UCSD-AML1 (cell line): ENCODE results near the gene SKAP2.
A peak's percentile ranks its signal among the peaks of the same experiment; 100 is the strongest.

Experiments
- DNase-seq: peaks from one replicate; lab custom pipeline; 2025; ENCODE audit not compliant: unreplicated experiment; lab: John Stamatoyannopoulos, UW

The SKAP2 gene, protein sequence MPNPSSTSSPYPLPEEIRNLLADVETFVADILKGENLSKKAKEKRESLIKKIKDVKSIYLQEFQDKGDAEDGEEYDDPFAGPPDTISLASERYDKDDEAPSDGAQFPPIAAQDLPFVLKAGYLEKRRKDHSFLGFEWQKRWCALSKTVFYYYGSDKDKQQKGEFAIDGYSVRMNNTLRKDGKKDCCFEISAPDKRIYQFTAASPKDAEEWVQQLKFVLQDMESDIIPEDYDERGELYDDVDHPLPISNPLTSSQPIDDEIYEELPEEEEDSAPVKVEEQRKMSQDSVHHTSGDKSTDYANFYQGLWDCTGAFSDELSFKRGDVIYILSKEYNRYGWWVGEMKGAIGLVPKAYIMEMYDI

DNA sequence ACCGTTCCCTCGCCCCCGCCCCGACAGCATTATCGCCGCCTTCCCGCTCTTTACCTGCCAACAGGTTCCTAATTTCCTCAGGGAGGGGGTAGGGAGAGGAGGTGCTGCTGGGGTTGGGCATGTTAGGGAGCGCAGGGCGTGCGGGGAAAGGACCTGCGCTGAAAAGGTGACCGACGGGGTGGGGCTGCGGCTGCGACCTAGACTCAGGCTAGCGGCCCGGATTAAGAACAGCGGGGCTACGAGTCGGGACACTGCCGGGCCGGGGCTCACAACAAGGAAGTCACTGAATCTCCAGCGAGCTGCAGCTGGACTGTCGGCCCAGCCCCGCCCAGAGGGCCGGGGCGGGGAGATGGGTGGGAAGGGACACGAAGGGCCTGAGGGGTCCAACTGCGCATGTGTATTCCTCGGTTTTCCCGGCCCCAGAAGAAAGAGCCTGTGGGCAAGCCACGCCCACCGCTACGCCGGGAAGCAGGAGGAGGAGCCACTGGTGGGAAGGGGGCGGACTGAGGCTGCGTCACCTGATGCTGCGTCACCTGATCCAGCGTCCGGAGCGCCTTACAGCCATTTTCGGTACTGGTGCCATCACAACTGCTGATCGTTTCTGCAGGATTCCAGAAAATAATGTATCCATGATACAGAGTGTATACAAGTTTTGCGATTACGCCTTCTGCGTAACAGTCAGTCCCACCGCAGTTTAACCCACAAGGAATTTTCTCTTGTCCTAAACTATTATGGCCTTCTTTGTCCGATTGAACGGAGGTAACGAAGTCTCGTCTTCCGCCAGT, at the start of gene SKAP2:
Gene SKAP2, minus strand, starts transcription at position 282 of the 785 bp plus-strand sequence. Its CDS starts 161 bp downstream, at position 121.
- peak; percentile 94 for DNase-seq

DNA sequence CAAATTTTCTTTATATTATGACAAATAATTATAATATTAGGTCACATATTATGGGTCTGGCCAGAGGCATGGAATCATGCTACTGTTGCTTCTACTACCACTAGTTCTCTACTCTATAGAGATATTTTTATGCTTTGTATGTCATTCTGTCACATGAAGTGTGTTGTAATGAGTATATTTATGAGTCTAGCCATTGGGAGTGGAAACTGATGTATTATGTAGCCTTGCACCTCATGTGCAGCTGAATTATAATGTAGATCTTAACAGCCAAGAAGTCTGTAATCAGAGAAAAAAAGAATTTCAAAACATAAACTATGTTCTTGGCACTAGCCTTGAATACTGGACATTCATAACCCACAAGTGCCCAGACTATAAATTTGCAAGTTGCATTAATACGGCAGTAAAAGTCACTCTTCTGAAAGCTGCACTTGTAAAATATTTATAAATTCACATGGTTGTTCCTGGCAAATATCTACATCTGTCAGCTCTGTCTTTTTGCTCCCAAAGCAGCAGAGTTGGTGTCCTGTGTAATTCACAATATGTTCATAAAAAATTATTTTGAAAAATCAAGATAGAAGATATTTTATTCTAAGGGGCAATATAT, 48.6 kb upstream of the SKAP2 start:
- DNase-seq, result no peak

GRCh38 chr7:26912338-26912737, 47.9 kb upstream of the SKAP2 start:
- no peak for DNase-seq

DNA sequence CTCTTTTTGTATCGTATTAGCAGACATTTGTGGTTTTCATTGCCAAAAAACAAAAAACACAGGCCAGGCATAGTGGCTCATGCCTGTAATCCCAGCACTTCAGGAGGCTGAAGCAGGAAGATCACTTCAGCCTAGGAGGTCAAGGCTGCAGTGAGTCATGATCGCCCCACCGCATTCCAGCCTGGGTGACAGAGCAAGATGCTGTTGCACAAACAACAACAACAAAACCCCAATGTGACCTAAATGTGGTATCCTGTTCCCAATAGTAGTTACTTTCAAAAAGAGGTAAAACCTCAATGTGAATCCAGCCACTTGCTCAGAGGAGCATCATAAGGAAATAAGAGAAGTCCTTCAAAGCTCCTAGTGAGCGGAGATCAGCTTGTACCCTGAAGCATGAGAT, 45.8 kb upstream of the SKAP2 start:
- DNase-seq, result no peak

GRCh38 chr7:26900251-26900650, 35.9 kb upstream of the SKAP2 start:
- no peak for DNase-seq

- no peak for DNase-seq
These were observed 35.1 kb upstream of the SKAP2 start for GRCh38 chr7:26899519-26899918.

GRCh38 chr7:26898891-26899290, 34.5 kb upstream of the SKAP2 start:
- DNase-seq, result no peak

DNA sequence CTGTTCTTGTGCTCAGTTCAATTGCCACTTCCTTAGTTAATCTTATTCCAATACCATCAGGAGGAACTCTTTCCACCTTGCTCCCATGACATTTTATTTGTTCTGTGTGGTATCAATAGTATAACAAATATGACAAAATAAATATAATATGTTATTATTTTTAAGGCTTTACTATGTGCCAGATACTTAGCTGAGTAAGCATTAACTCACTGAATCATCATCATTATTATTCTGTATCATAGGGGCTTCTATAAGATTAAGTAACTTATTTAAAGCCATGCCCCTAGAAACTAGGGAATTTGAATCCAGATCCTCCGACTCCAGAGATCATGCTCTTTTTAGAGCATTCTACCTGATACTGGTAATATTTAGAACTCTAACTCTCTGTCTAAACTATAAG, 33.5 kb upstream of the SKAP2 start:
- no peak for DNase-seq

- no peak for DNase-seq
These were observed 27.3 kb upstream of the SKAP2 start for GRCh38 chr7:26891400-26892350.

DNA sequence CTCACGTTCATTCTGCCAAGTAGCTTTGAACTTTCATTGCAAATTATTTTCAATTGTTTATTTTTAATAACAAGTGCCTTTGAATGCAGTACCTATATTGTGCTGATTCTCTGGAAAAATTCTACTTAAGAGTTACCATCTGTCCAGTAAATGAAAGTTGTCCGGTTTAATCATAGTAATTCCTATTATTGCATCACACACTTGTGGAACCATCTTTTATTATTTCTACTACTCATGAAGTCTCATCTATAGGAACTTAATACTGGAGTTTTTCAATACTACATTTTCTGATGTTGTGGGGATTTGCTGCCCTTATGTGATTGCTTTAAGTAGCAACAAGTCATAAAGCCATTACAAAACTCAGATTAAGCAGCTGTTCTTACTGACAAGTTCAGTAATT, 16.5 kb upstream of the SKAP2 start:
- no peak for DNase-seq

- DNase-seq, result no peak
These were observed 15.3 kb upstream of the SKAP2 start for GRCh38 chr7:26879671-26880070.

DNA sequence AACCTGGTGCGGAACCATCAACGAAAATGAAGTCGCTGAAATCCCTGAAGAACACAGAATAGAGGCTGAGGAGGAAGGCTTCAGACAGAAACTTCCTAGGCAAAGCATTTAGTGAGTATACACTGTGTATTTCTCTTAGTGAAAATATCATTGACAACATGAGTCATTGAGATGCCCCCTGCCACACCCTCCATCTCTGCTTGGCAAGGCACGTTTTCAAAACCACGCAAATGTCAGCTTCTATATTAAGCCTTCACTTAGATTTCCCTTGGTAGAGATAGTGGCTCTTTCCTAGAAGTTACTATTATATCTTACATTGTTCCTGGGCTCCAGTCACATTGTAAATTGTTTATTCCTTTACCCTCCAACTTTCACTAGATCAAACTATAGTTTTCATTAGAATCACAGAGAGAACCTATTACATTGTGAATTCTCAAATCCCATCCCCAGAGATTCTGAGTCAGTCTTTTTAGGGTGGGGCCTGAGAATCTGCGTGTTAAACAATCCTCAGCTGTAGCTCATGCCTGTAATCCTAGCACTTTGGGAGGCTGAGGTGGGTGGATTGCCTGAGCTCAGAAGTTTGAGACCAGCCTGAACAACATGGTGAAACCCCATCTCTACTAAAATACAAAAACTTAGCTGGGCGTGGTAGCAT, 4.6 kb upstream of the SKAP2 start:
- no peak for DNase-seq

DNA sequence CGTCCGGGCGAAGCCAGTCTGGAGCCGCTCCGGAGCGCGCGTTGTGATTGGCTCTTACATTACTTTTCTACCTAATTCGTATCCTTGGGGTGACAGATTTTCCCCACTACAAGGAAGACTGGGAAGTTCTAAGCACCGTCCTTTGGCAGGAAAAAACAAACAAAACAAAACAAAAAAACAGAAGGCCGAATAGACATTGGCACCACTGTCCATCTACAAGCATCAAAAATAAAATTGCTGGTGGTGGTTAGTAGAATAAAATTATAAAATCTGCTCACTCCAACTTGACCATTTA, 651 bp upstream of the SKAP2 start:
- no peak for DNase-seq

DNA sequence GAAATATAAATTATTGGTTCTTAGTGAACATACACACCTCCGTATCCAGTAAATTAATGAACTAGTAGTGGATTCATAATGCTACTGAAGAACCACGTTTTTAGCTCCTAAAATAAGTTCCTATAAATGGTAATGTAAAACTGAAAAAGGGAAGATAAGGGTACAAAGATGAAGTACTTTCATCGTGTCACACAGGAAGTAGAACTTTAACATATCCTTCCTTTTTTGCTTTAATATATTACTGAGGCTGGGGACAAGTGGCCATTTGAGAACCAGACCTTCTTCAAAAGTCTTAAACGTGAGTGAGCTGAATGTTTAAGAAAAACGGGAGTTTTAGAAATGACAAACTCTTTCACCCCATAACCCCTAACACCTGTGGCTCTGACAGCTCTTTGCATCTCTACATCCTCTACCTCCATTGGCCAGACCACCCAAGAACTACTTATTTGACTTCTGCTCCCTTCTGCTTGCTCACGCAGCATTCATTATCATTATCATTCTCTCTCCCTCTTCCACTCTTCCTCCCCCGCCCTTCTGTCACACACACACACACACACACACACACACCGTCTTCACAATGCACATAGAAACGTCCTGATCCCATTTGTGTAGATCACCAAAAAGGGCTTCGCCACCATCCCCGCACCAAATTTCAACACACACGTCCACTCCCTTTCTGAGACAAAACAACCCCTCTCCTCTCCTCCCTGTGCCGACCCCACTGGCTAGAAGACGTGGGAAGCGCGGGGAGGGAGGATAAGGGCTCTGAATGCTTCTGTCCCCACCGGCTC, 677 bp downstream of the SKAP2 start:
- DNase-seq, result peak; percentile 31

GRCh38 chr7:26862834-26863233, 1.6 kb downstream of the SKAP2 start:
- DNase-seq, result no peak

DNA sequence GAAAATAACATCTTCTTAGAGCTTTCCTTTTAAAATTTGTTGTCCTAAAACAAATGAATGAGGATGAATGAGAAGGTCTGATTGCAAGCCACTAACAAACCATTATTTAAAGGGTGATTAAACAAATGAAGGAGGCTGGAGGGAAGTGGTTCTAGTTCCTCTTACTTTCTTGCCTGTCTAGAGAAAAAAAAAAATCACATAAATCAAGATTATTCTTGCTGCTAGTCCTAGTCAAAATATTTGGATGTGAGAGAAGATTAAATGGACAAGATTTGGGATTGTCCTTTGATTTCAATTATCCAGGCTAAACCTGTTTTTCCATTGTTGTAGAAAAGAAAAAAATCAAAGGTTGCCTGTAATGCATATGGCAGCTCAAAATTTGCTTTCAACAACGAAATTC, 3.3 kb downstream of the SKAP2 start:
- DNase-seq, result no peak

- DNase-seq, result no peak
These were observed 4.0 kb downstream of the SKAP2 start for GRCh38 chr7:26860361-26860760.

GRCh38 chr7:26859720-26860119, 4.7 kb downstream of the SKAP2 start:
- DNase-seq, result no peak

DNA sequence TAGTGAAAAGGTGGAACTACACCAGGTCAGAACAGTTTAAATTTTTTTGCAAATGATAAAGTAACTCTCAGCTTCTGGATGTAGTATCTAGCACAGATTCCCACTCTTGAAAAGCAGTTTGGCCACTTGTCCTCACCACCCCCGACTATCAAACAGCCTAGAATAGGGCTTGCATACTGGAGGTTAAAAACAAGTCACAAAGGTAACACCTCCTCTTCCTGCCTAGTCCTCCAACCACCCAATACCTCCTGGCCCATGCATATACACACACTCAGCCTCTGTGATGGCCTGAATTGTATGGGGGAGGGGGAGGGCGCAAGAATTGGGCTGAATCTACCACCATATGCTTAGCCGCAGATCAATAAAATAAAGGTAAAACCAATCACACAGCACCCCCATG, 5.7 kb downstream of the SKAP2 start:
- DNase-seq, result peak; percentile 6

DNA sequence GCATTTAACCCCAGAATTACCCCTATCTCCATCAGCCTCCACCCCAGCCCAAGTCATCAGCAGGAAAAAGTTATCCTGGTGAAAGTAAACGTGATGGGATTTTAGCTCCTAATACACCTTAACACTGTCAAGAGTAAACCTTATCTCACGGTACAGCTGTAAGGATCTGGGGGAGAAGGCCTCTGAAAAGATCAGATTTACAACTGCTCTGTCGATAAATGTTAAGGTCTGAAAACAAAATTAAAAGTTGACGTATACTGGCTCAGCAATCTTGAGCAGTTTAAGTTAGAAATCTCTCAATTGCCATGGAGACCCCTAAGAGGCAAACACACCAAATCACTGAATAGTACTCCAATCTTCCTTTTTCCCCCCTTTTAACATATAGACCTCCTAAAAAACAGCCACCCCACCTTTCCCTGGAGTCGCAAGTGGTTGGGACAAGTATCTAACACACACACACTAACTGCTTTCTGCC, 6.1 kb downstream of the SKAP2 start:
- DNase-seq, result no peak
